NCI-H1092 treated with DMSO at 0.1 percent for 48 hours (cell line): ENCODE data around the gene NINL.

Source experiments
- DNase-seq: peaks from one replicate; lab custom pipeline; 2025; lab: John Stamatoyannopoulos, UW

NINL gene

DNA sequence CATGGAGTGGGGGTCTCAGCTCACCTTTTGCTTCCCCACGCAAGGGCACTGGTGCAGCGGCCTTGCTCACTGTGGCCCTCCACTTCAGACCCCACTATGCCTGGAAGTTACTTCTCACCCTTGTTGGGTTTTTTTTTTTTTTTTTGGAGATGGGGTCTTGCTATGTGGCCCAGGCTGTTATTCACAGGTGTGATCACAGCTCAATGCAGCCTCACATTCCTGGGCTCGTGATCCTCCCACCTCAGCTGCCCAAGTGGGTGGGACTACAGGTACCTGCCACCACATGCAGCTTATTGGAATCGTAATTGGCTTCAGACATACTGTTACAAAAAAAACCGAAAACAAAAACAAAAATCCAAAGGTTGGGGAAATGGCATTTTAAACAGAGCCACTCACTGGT is 32.4 kb downstream of the NINL start:
- no peak for DNase-seq

- DNase-seq: no peak
Measured at GRCh38 chr20:25551413-25552215, 33.7 kb downstream of the NINL start.

GRCh38 chr20:25550645-25551337 is 34.5 kb downstream of the NINL start:
- peak; percentile 2 for DNase-seq

DNA sequence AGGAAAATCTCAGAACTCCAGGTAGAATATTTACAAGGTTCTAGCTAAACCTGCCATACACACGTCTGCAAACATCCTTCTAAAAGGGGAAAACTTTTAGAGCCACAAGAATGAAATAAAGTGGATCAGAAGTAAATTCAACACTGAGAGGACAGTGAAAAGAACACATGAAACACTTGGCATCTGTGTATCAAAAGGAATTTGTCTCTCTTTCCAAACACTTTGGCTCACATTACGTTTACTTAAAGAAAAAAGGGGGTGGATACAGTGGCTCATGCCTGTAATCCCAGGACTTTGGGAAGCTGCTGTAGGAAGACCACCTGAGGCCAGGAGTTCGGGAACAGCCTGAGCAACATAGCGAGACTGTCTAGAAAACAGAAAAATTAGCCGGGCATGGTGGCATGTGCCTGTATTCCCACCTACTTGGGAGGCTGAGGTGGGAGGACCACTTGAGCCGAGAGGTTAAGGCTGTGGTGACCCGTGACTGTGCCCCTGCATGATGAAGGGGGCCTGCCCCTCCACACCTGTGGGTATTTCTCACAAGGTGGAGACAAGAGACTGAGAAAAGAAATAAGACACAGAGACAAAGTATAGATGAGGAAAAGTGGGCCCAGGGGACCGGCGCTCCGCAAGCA is 35.4 kb downstream of the NINL start:
- no peak for DNase-seq

GRCh38 chr20:25549172-25549773 is 36.1 kb downstream of the NINL start:
- no peak for DNase-seq

DNA sequence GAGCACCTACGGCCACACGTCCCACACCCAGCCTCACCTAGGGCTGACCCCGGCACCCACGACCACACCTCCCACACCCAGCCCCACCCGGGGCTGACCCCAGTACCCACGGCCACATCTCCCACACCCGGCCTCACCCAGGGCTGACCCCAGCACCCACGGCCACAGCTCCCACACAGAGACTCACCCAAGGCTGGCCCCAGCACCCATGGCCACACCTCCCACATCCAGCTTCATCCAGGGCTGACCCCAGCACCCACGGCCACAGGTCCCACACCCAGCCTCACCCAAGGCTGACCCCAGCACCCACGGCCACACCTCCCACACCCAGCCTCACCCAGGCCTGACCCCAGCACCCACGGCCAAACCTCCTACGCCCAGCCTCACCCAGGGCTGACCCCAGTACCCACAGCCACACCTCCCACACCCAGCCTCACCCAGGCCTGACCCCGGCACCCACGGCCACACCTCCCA is 36.7 kb downstream of the NINL start:
- DNase-seq: no peak

GRCh38 chr20:25547999-25548398 is 37.3 kb downstream of the NINL start:
- no peak for DNase-seq

- no peak for DNase-seq
Measured at GRCh38 chr20:25547063-25547462, 38.3 kb downstream of the NINL start.

DNA sequence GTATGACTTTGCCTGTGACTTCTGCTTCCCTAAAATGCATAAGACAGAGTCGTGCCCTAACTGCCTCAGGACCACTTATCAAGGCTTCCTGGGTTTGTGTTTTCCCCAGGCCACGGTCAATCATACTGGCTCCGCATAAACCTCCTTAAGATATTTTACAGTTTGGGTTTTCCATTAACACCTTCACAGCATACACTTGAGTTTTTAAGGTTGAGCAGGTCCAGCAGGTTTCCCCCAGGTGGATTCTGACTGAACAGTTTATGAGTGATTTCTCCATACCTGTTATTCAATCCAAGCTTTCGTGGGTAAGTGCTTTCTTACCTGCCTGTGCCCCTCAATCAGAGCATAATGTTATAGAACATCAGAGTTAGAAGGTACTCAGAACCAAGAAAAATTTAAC is 39.3 kb downstream of the NINL start:
- no peak for DNase-seq

GRCh38 chr20:25545171-25545570 is 40.2 kb downstream of the NINL start:
- no peak for DNase-seq

GRCh38 chr20:25544734-25545133 is 40.6 kb downstream of the NINL start:
- no peak for DNase-seq

GRCh38 chr20:25544311-25544710 is 41.0 kb downstream of the NINL start:
- no peak for DNase-seq

GRCh38 chr20:25543068-25543467 is 42.3 kb downstream of the NINL start:
- DNase-seq: no peak

- no peak for DNase-seq
Measured at GRCh38 chr20:25541676-25542075, 43.7 kb downstream of the NINL start.

- DNase-seq: no peak
Measured at GRCh38 chr20:25539742-25540672, 45.3 kb downstream of the NINL start.

GRCh38 chr20:25538838-25539665 is 46.3 kb downstream of the NINL start:
- DNase-seq: no peak

GRCh38 chr20:25537890-25538289 is 47.4 kb downstream of the NINL start:
- no peak for DNase-seq

GRCh38 chr20:25535762-25536161 is 49.6 kb downstream of the NINL start:
- DNase-seq: no peak

- DNase-seq: no peak
Measured at GRCh38 chr20:25534845-25535244, 50.5 kb downstream of the NINL start.

DNA sequence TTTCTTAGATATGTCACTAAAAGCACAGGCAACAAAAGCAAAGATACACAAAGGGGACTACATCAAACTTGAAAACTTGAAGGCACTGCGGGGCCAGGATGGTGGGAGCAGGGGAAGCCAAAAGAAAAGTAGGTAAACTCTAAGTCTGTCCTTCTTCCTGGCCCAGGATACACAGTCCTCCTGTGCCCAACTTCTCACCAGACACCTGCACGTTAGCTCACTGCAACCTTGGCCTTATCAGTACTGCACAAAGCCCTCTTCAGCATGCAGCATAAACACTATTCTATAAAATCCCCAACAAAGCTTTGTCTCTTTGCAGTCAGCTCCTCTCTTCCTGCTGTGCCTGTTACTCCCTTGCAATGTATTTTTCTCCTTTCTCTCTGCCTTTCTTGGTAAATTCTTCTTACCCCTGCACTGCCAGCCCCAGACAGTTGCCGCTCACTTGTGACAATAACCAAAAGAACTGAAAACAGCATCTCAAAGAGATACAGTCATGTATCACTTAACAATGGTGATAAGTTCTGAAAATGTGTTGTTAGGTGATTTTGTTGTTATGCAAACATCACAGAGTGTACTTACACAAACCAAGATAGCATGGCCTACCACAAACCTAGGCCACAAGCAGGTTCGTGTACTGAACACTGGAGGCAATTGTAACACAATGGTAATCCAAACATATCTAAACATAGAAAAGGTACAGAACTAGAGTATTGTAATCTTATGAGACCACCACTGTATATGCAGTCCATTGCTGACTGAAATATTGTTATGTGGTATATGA is 51.2 kb downstream of the NINL start:
- DNase-seq: no peak
